Activated naive CD8-positive, alpha-beta T cell (primary cell): ENCODE results near the gene PLCB2.

ENCODE experiments used
- H3K27ac Mint-ChIP-seq: one replicate; pipeline ENCODE4 v1.8.0; 2021; ENCODE audit warnings: mixed read lengths
- H3K27me3 Mint-ChIP-seq: one replicate; pipeline ENCODE4 v1.8.0; 2021; ENCODE audit warnings: mixed read lengths
- H3K36me3 Mint-ChIP-seq: one replicate; pipeline ENCODE4 v1.8.0; 2021; ENCODE audit warnings: mixed read lengths
- H3K4me1 Mint-ChIP-seq: one replicate; pipeline ENCODE4 v1.8.0; 2021; ENCODE audit warnings: low read depth, mixed read lengths
- H3K4me3 Mint-ChIP-seq: one replicate; pipeline ENCODE4 v1.8.0; 2021; ENCODE audit warnings: mild to moderate bottlenecking, mixed read lengths
- H3K9me3 Mint-ChIP-seq: one replicate; pipeline ENCODE4 v1.8.0; 2021; ENCODE audit warnings: low read depth, mixed read lengths

Gene PLCB2

DNA sequence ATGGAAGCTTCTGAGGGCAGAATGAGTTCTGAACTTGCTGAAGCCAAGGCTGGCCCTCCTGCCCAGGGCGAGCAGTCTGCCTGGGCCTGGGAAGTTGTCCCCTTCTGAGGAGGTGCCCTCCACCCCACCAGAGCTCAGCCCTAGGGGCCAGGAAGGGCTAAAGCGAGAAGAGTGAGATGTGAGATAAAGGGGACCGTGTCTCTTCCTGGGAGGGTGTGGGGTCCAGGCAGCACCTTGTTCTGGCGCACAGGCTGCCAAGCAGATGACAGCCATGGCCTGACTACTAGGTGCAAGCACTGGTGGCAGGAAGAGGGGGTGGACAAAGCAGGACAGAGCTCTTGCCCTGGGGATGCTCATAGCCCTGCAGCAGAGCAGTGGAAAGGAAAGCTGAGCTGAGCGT is 65.1 kb downstream of the PLCB2 start:
- Mint-ChIP-seq H3K4me3 (no peak overlapping the region), H3K36me3 (no peaks in the 10 kb centered on the region), H3K9me3 (no peaks in the 10 kb centered on the region), H3K4me1 (peaks cover 5% of the 10 kb centered on the region), H3K27ac (no peak overlapping the region), H3K27me3 (peaks cover 13% of the 10 kb centered on the region)

DNA sequence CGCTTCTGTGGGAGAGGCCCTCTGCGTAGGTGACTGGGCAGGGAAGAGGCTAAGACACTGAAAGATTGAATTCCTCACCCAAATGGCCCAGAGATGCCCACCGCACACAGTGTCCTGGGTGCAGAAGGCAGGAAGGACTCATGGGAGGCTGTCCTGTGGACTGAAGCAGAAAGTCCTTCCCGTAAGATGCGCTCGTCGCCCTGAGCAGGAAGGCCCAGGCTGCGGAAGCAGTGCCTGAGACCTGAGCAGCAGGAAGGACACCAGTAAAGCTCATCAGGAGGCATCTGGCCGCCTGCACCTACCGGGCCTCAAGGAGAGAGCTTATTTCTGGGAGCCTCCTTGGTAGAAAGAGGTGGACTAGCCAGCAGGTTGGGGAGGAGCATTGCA is 65.5 kb downstream of the PLCB2 start:
- Mint-ChIP-seq H3K4me3 (no peak overlapping the region), H3K9me3 (no peaks in the 10 kb centered on the region), H3K36me3 (no peaks in the 10 kb centered on the region), H3K27ac (no peak overlapping the region), H3K27me3 (peaks cover 13% of the 10 kb centered on the region), H3K4me1 (peaks cover 5% of the 10 kb centered on the region)

DNA sequence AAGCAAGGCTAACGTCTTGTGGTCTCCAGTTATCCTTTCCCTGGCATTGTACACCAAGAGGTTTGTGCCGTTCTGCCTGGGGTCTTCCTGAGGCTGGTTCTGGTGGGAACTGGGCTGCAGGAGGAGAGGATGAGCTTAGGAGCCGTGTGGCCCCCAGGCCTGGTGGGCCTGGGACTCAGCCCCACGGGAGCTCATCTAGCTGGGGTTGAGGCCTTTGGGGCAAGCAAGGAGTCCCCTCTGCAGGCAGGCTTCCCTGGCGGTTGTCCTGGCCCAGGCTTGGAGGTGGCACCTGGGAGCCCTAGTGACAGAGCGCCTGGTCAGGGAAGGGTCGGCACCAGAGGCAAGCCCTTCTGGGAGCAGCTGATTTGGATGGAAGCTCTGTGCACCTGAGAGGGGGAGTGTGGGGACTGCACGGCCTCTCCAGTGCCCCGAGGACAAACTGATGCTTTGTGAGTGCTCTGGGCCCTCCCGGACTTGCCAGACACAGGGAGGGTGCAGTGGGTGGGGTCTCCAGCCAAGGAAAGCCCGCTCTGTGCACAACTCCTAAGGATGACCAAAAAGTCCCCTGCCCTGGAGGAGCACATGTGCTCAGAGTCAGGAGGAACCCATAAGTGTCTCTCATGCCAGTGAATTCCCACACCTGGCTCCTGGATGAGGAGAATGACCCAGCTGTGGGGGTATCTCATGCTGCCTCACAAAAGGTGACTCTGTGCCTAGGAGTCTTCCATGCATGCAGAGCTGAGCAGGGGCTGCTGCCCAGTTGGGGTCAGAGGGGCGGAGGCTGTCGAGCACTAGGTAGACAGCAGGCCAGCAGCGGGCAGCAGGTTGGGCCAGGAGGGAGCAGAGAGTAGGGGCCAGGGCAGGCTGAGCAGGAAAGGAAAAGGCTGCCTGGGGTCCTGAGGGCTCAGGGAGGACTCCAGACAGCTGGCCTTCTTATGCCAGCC is 66.2 kb downstream of the PLCB2 start:
- H3K27me3 Mint-ChIP-seq: peaks cover 14% of the 10 kb centered on the region

DNA sequence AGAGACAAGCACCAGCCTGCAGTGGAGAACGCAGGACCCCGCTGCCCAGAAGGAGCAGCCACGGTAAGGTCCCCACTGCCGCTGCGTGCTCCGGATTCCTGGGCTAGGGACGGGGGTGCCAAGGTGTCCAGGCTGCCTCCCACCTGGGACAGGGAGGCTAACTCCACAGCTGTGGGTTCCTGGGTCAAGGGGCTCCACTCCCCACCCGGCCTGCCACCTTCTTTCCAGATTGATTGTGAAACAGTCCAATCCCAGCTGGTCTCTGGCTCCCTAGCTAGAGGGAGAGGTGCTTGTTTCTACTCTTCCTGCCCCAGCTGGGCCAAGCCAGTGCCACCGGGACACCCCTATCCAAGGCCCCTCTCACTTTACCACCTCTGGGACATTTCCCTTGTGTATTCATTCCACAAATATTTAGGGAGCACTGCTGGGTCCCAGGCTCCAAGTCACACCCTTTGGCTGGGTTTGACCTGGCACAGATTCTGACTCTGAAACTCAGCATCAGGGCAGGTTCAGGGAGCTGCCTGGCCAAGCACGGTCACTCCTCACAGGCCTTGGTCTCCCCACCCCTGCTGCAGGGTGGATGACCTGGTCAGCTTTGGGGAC is 67.0 kb downstream of the PLCB2 start:
- H3K27me3 Mint-ChIP-seq: peaks cover 14% of the 10 kb centered on the region
- H3K36me3 Mint-ChIP-seq: no peaks in the 10 kb centered on the region
- H3K9me3 Mint-ChIP-seq: no peaks in the 10 kb centered on the region
- no peak overlapping the region for H3K4me3 Mint-ChIP-seq
- peaks cover 5% of the 10 kb centered on the region for H3K4me1 Mint-ChIP-seq
- H3K27ac Mint-ChIP-seq: no peak overlapping the region

More for the DNA sequence above, 66.2 kb downstream of the PLCB2 start:
- no peaks in the 10 kb centered on the region for H3K9me3 Mint-ChIP-seq
- H3K27ac Mint-ChIP-seq: no peak overlapping the region
- no peak overlapping the region for H3K4me3 Mint-ChIP-seq
- H3K4me1 Mint-ChIP-seq: peaks cover 5% of the 10 kb centered on the region
- H3K36me3 Mint-ChIP-seq: no peaks in the 10 kb centered on the region

DNA sequence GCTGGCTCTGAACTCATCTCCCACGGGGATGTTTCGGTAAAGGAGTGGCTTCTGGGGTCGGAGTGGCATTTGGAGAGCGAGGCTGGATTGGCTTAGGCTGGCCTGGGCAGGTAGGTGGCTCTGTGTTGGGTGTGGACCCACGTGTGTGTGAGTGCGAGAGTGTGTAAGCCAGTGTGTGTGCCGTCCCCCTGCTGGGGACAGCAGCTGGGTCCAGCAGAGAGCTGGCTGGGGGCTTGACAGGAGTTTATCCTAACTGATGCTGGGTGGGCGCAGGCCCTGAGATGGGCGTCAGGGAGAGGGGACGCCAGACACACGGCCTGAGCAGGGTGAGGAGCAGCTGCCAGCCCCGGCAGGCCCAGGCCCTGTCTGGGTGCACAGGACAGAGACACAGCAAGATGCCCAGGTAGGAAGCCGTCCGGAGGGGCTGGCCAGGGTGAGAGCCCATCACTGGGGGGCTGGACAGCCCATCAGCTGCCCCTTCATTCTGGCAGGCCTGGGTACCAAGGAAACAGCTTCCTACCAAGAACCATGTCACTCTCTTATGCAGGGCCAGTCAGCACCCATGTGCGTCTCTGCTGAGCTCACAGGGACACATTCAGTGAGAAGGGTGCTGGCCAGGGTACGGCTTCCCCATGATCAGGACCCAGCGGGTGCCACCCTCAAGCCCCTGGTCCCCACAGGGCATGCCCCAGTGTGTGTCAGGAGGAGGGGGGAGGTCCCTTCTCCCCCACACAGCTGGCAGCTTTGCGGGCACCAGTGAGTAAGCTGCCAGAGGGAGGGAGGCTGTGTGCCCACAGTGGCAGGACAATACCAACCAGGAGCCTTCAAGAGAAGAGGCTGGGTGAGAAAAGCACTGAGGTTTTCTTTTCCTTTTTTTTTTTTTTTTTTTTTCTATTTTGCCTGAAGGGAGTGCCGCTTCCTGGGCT is 67.8 kb downstream of the PLCB2 start:
- H3K27me3 Mint-ChIP-seq: peaks cover 14% of the 10 kb centered on the region
- H3K4me3 Mint-ChIP-seq: no peak overlapping the region
- H3K4me1 Mint-ChIP-seq: peaks cover 5% of the 10 kb centered on the region
- no peaks in the 10 kb centered on the region for H3K9me3 Mint-ChIP-seq
- H3K27ac Mint-ChIP-seq: no peak overlapping the region
- H3K36me3 Mint-ChIP-seq: no peaks in the 10 kb centered on the region

DNA sequence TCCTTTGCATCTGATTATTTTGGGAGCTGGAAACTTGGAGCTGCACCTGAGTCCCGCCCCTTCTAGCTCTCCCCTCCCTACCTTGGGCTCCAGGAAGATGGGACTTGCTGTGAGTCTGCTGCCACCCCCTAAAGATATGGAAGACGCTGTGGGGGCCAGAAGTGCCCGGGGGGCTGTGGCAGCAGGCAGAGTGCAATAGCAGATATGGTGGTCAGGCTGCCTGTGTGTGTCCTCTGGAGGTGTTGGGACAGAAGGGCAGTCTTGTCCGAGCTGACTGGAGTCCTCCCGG is 68.4 kb downstream of the PLCB2 start:
- H3K27ac Mint-ChIP-seq: no peak overlapping the region
- H3K9me3 Mint-ChIP-seq: no peaks in the 10 kb centered on the region
- H3K4me3 Mint-ChIP-seq: no peak overlapping the region
- H3K27me3 Mint-ChIP-seq: peaks cover 14% of the 10 kb centered on the region
- H3K4me1 Mint-ChIP-seq: peaks cover 5% of the 10 kb centered on the region
- no peaks in the 10 kb centered on the region for H3K36me3 Mint-ChIP-seq

DNA sequence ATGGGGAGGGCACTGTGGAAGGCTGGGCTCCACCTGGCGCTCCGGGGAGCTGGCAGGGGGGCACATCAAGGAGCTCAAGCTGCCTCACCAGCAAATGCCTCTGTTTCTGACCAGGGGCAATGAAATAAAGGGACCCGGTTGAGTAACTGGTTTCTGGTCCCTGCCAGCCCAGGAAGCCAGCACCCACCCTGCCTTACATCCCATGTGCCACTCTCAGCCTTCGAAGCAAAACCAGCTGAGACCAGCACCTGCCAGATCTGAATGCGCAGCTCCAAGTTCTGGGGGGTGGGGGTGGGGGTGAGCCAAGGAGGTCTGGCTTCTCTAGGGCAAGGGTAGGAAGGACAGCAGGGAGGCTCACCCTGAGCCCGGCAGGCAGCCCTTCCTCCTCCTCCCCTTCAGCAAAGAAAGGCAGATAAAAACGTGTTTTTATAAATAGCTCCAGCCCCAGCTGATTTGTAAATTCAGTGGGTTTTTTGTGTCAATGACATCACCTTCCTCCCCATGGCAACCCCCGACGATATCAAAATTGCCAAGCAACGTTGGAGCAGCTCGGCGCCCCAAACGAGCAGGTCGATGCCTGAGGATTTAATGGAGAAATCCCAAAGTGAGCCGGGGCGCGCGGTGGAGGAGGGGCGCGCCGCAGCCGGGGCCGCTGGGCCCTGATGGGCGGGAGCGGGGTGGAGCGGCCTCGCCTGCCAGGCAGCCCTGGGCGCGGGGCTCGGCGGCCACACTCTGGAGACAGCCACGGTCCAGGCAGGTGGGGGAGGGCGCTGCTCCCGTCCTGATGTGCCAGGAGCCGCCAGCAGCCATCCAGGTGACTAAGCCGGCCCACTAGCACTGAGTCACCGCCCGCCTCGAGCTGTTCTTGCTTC is 69.0 kb downstream of the PLCB2 start, which contains the start of gene PAK6:
Gene PAK6 (plus strand): TSS at position 532 of the 872 bp plus-strand sequence. CDS start 25,723 bp downstream, outside the sequence.
- Mint-ChIP-seq H3K4me1 (peaks cover 5% of the 10 kb centered on the region), H3K27ac (no peak within 1 kb of the TSS), H3K4me3 (peak within 1 kb of the TSS; percentile 47), H3K9me3 (no peaks in the 10 kb centered on the region), H3K36me3 (no peaks in the 10 kb centered on the region), H3K27me3 (peaks cover 14% of the 10 kb centered on the region)
